ENCODE data around the gene HSPA8.

HSPA8 gene

GRCh38 chr11:123041185-123041584 is 20.8 kb downstream of the HSPA8 start:
- DNase-seq (ENCODE audit: extremely low read depth, low read depth) = no peak
- TF ChIP-seq, protein P1, sequence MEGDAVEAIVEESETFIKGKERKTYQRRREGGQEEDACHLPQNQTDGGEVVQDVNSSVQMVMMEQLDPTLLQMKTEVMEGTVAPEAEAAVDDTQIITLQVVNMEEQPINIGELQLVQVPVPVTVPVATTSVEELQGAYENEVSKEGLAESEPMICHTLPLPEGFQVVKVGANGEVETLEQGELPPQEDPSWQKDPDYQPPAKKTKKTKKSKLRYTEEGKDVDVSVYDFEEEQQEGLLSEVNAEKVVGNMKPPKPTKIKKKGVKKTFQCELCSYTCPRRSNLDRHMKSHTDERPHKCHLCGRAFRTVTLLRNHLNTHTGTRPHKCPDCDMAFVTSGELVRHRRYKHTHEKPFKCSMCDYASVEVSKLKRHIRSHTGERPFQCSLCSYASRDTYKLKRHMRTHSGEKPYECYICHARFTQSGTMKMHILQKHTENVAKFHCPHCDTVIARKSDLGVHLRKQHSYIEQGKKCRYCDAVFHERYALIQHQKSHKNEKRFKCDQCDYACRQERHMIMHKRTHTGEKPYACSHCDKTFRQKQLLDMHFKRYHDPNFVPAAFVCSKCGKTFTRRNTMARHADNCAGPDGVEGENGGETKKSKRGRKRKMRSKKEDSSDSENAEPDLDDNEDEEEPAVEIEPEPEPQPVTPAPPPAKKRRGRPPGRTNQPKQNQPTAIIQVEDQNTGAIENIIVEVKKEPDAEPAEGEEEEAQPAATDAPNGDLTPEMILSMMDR (IDR thresholded peaks at IDR 0.05; ENCODE audit: low read depth, low read length) = no peak

DNA sequence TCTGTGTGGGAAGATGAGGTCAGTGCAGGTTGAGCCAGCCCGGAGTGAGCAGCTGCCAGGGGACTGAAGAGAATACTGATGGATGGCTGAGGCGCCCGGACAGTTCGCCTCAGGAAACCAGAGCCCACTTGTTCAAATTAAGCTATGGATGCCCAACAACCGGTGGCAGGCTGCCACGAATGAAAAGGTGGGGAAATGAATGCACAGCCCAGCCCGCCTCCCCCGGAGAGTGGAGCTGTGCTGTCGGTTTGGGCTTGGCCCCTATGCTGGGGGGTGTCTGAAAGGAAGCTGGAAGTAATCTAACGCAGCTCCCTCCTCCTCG is 21.9 kb downstream of the HSPA8 start:
- TF ChIP-seq, protein P1 (IDR thresholded peaks at IDR 0.05; ENCODE audit: low read depth, low read length) = no peak
- DNase-seq (ENCODE audit: extremely low read depth, low read depth) = no peak

GRCh38 chr11:123035831-123036230 is 26.1 kb downstream of the HSPA8 start:
- TF ChIP-seq, protein P1 (IDR thresholded peaks at IDR 0.05; ENCODE audit: low read depth, low read length) = no peak
- no peak for DNase-seq (ENCODE audit: extremely low read depth, low read depth)

GRCh38 chr11:123034597-123034996 is 27.3 kb downstream of the HSPA8 start:
- TF ChIP-seq, protein P1 (IDR thresholded peaks at IDR 0.05; ENCODE audit: low read depth, low read length) = no peak
- no peak for DNase-seq (ENCODE audit: extremely low read depth, low read depth)

DNA sequence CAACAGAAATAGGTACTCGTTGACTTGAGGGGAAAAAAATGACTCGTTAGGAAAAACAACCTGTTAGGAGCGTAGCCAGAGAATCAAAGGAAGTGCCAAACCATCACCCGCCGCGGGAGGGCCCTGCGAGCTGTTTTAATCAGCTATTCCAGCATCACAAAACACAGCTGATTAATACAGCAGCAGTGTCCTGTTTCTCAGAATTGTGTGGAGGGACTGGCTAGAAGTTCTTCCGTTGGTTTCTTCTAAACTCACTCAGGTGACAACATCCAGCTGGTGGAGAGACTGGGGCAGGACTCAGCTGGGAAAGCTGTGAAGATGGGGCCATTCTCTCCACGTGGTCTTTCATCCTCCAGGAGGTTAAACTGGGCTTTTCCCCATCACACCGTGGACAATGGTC is 28.0 kb downstream of the HSPA8 start:
- TF ChIP-seq, protein P1 (IDR thresholded peaks at IDR 0.05; ENCODE audit: low read depth, low read length) = peak; percentile 30
- DNase-seq (ENCODE audit: extremely low read depth, low read depth) = no peak

DNA sequence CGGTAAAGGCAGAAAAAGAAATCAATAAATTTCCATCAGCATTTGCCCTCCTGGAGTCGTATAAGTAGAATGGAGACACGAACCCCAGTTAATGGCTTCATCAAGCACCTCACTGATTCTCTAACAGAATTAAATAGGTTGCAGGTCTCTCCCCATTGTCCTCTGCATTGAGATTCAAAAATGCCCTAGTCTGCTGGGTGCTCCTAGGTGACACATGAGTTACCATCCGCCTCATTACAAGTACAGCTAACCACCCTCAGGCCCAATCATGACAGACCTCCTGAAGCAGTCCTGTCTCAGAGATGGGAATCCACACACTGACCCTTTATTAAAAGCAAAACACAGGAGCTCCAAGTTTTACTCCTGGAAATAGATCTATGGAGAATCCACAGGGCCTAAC is 31.4 kb downstream of the HSPA8 start:
- TF ChIP-seq, protein P1 (IDR thresholded peaks at IDR 0.05; ENCODE audit: low read depth, low read length) = no peak
- no peak for DNase-seq (ENCODE audit: extremely low read depth, low read depth)

DNA sequence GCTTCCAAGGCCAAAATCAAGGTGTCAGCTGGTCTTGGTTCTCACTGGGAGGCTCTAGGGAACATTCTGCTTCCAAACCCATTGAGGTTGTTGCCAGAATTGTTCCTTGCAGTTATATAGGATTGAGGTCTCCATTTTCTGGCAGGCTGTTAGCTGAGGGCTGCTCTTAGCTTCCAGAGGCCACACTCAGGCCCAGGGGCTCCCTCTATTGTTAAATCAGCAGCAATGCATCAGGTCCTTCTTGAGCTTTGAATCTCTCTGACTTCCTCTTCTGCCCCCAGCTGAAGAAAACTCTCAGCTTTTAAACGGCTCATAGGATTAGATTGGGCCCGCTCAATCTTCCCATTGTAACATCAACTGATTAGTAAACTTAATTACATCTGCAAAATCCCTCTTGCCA is 41.0 kb downstream of the HSPA8 start:
- TF ChIP-seq, protein P1 (IDR thresholded peaks at IDR 0.05; ENCODE audit: low read depth, low read length) = peak; percentile 73
- no peak for DNase-seq (ENCODE audit: extremely low read depth, low read depth)

Data from AG09319 (cell line).